Measurements from ENCODE around the gene PCDHA13.

The PCDHA13 gene

GRCh38 chr5:140877262-140877581, 4.7 kb upstream of the PCDHA13 start:
- Histone ChIP-seq H3K9me2 (replicated peaks; ENCODE audit: insufficient read depth, low read length) (no peaks in the 10 kb centered on the region), H4K20me1 (ENCODE audit: insufficient read depth, low read length) (no peaks in the 10 kb centered on the region), H3F3A (ENCODE audit: insufficient read depth, low read length) (no peaks in the 10 kb centered on the region), H2AFZ (ENCODE audit: low read length) (no peak overlapping the region), H3K4me1 (ENCODE audit: low read length) (no peaks in the 10 kb centered on the region), H3K79me2 (ENCODE audit: low read length) (no peaks in the 10 kb centered on the region), H3K36me3 (replicated peaks; ENCODE audit: insufficient read depth, low read length) (no peaks in the 10 kb centered on the region), H3K4me2 (ENCODE audit: low read depth, low read length) (no peak overlapping the region), H3K4me3 (ENCODE audit: low read length) (no peak overlapping the region), H3K27me3 (replicated peaks; ENCODE audit: insufficient read depth, low read length) (no peaks in the 10 kb centered on the region), H3K9me3 (replicated peaks; ENCODE audit: insufficient read depth, low read length) (no peaks in the 10 kb centered on the region), H3K27ac (ENCODE audit: low read length) (no peak overlapping the region), H3K9ac (ENCODE audit: low read length) (no peak overlapping the region)
- no peak for TF ChIP-seq CTCF (IDR thresholded peaks at IDR 0.05; ENCODE audit: low read length)
- no peak for TF ChIP-seq EZH2phosphoT487 (IDR thresholded peaks at IDR 0.05; ENCODE audit: low read length)
- no peak for TF ChIP-seq EZH2 (optimal IDR thresholded peaks at IDR 0.05; ENCODE audit: low read depth, low read length)
- no peak for DNase-seq

GRCh38 chr5:140882591-140882899, 621 bp downstream of the PCDHA13 start:
- Histone ChIP-seq H3K4me3 (ENCODE audit: low read length) (no peak overlapping the region), H3K4me2 (ENCODE audit: low read depth, low read length) (no peak overlapping the region), H3F3A (ENCODE audit: insufficient read depth, low read length) (no peaks in the 10 kb centered on the region), H3K9me2 (replicated peaks; ENCODE audit: insufficient read depth, low read length) (no peaks in the 10 kb centered on the region), H4K20me1 (ENCODE audit: insufficient read depth, low read length) (no peaks in the 10 kb centered on the region), H3K9ac (ENCODE audit: low read length) (no peak overlapping the region), H3K36me3 (replicated peaks; ENCODE audit: insufficient read depth, low read length) (no peaks in the 10 kb centered on the region), H2AFZ (ENCODE audit: low read length) (no peak overlapping the region), H3K9me3 (replicated peaks; ENCODE audit: insufficient read depth, low read length) (no peaks in the 10 kb centered on the region), H3K27me3 (replicated peaks; ENCODE audit: insufficient read depth, low read length) (no peaks in the 10 kb centered on the region), H3K79me2 (ENCODE audit: low read length) (no peaks in the 10 kb centered on the region), H3K27ac (ENCODE audit: low read length) (no peak overlapping the region), H3K4me1 (ENCODE audit: low read length) (no peaks in the 10 kb centered on the region)
- TF ChIP-seq CTCF (IDR thresholded peaks at IDR 0.05; ENCODE audit: low read length) (no peak), EZH2 (optimal IDR thresholded peaks at IDR 0.05; ENCODE audit: low read depth, low read length) (no peak), EZH2phosphoT487 (IDR thresholded peaks at IDR 0.05; ENCODE audit: low read length) (no peak)
- no peak for DNase-seq

GRCh38 chr5:140883373-140883772, 1.4 kb downstream of the PCDHA13 start:
- no peak overlapping the region for H3K4me2 ChIP-seq (ENCODE audit: low read depth, low read length)
- H3K9me2 ChIP-seq (replicated peaks; ENCODE audit: insufficient read depth, low read length): no peaks in the 10 kb centered on the region
- TF ChIP-seq CTCF (IDR thresholded peaks at IDR 0.05; ENCODE audit: low read length): no peak
- TF ChIP-seq EZH2phosphoT487 (IDR thresholded peaks at IDR 0.05; ENCODE audit: low read length): no peak
- no peak for TF ChIP-seq EZH2 (optimal IDR thresholded peaks at IDR 0.05; ENCODE audit: low read depth, low read length)
- H4K20me1 ChIP-seq (ENCODE audit: insufficient read depth, low read length): no peaks in the 10 kb centered on the region
- H3F3A ChIP-seq (ENCODE audit: insufficient read depth, low read length): no peaks in the 10 kb centered on the region
- no peak overlapping the region for H3K27ac ChIP-seq (ENCODE audit: low read length)
- no peak overlapping the region for H3K4me3 ChIP-seq (ENCODE audit: low read length)
- no peaks in the 10 kb centered on the region for H3K79me2 ChIP-seq (ENCODE audit: low read length)
- H3K27me3 ChIP-seq (replicated peaks; ENCODE audit: insufficient read depth, low read length): no peaks in the 10 kb centered on the region
- no peaks in the 10 kb centered on the region for H3K36me3 ChIP-seq (replicated peaks; ENCODE audit: insufficient read depth, low read length)
- no peaks in the 10 kb centered on the region for H3K9me3 ChIP-seq (replicated peaks; ENCODE audit: insufficient read depth, low read length)
- DNase-seq: no peak
- H3K9ac ChIP-seq (ENCODE audit: low read length): no peak overlapping the region
- no peak overlapping the region for H2AFZ ChIP-seq (ENCODE audit: low read length)
- no peaks in the 10 kb centered on the region for H3K4me1 ChIP-seq (ENCODE audit: low read length)
